Thyroid gland (tissue), 4 donors: ENCODE results near the gene GEMIN2.

Experiments used
- POLR2A ChIP-seq, 2 donors: fragments of 450-650 bp; IDR thresholded peaks; one replicate each; pipeline ENCODE4 v1.6.1; 2017; ENCODE audit warnings: antibody characterized with exemption in 2 of 2, mild to moderate bottlenecking in 2 of 2, moderate library complexity in 1 of 2
- TF ChIP-seq, protein P1 (sequence below), 6 experiments: fragments of 200-600 bp in 3 of 6; fragments of 450-650 bp in 3 of 6; sonication (generic) in 3 of 6; IDR thresholded peaks; one replicate each; pipeline ENCODE4 v1.5.1; 2016 to 2019; ENCODE audit warnings: antibody characterized with exemption in 6 of 6, mild to moderate bottlenecking in 2 of 6, inconsistent platforms in 1 of 6, moderate library complexity in 1 of 6

DNA sequence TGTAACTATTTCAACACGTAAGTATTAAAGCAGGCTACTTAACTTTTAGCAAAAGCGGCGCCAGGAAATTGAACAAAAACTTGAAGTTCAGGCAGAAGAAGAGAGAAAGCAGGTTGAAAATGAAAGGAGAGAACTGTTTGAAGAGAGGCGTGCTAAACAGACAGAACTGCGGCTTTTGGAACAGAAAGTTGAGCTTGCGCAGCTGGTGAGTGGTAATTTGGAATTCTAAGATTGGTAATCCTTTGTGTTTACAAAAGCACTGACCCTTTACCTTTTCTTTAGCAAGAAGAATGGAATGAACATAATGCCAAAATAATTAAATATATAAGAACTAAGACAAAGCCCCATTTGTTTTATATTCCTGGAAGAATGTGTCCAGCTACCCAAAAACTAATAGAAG lies 64.9 kb downstream of the GEMIN2 start:
- TF ChIP-seq, protein P1, sequence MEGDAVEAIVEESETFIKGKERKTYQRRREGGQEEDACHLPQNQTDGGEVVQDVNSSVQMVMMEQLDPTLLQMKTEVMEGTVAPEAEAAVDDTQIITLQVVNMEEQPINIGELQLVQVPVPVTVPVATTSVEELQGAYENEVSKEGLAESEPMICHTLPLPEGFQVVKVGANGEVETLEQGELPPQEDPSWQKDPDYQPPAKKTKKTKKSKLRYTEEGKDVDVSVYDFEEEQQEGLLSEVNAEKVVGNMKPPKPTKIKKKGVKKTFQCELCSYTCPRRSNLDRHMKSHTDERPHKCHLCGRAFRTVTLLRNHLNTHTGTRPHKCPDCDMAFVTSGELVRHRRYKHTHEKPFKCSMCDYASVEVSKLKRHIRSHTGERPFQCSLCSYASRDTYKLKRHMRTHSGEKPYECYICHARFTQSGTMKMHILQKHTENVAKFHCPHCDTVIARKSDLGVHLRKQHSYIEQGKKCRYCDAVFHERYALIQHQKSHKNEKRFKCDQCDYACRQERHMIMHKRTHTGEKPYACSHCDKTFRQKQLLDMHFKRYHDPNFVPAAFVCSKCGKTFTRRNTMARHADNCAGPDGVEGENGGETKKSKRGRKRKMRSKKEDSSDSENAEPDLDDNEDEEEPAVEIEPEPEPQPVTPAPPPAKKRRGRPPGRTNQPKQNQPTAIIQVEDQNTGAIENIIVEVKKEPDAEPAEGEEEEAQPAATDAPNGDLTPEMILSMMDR (IDR thresholded peaks at IDR 0.05), result no peak
- no peak for TF ChIP-seq POLR2A (IDR thresholded peaks at IDR 0.05)
